Measurements from ENCODE around the gene HSD17B4.
"Not testable (repeated sequence)": the region's sequence is repeated elsewhere in the genome, so short reads cannot be mapped to it uniquely, and the experiment has no call there.

Gene HSD17B4

GRCh38 chr5:119452373-119453039, at the start of gene HSD17B4:
Gene HSD17B4, plus strand, starts transcription at chr5:119452497. Its CDS starts 79 bp downstream, at chr5:119452576.
- DNase-seq (ENCODE audit: low read depth, low spot score) = peak; percentile 77

GRCh38 chr5:119402555-119402954, 49.7 kb upstream of the HSD17B4 start:
- DNase-seq (ENCODE audit: low read depth, low spot score) = no peak

- no peak for DNase-seq (ENCODE audit: low read depth, low spot score)
Measured at GRCh38 chr5:119404033-119404432, 48.3 kb upstream of the HSD17B4 start.

GRCh38 chr5:119405419-119405818, 46.9 kb upstream of the HSD17B4 start:
- no peak for DNase-seq (ENCODE audit: low read depth, low spot score)

- no peak for DNase-seq (ENCODE audit: low read depth, low spot score)
Measured at GRCh38 chr5:119406551-119407110, 45.7 kb upstream of the HSD17B4 start.

- DNase-seq (ENCODE audit: low read depth, low spot score) = no peak
Measured at GRCh38 chr5:119409235-119409815, 43.0 kb upstream of the HSD17B4 start.

GRCh38 chr5:119410448-119411159, 41.7 kb upstream of the HSD17B4 start:
- DNase-seq (ENCODE audit: low read depth, low spot score) = no peak

GRCh38 chr5:119411361-119412278, 40.7 kb upstream of the HSD17B4 start:
- DNase-seq (ENCODE audit: low read depth, low spot score) = peak; percentile 74

GRCh38 chr5:119412279-119413227, 39.7 kb upstream of the HSD17B4 start:
- DNase-seq (ENCODE audit: low read depth, low spot score) = no peak

- DNase-seq (ENCODE audit: low read depth, low spot score) = not testable (repeated sequence)
Measured at GRCh38 chr5:119414124-119414734, 38.1 kb upstream of the HSD17B4 start.

- no peak for DNase-seq (ENCODE audit: low read depth, low spot score)
Measured at GRCh38 chr5:119417891-119418605, 34.2 kb upstream of the HSD17B4 start.

GRCh38 chr5:119418606-119419100, 33.6 kb upstream of the HSD17B4 start:
- no peak for DNase-seq (ENCODE audit: low read depth, low spot score)

GRCh38 chr5:119420169-119420568, 32.1 kb upstream of the HSD17B4 start:
- DNase-seq (ENCODE audit: low read depth, low spot score) = no peak

- DNase-seq (ENCODE audit: low read depth, low spot score) = no peak
Measured at GRCh38 chr5:119426057-119426456, 26.2 kb upstream of the HSD17B4 start.

GRCh38 chr5:119427060-119427459, 25.2 kb upstream of the HSD17B4 start:
- no peak for DNase-seq (ENCODE audit: low read depth, low spot score)

GRCh38 chr5:119427596-119427995, 24.7 kb upstream of the HSD17B4 start:
- DNase-seq (ENCODE audit: low read depth, low spot score) = not testable (repeated sequence)

- DNase-seq (ENCODE audit: low read depth, low spot score) = not testable (repeated sequence)
Measured at GRCh38 chr5:119428166-119428565, 24.1 kb upstream of the HSD17B4 start.

GRCh38 chr5:119428574-119428973, 23.7 kb upstream of the HSD17B4 start:
- DNase-seq (ENCODE audit: low read depth, low spot score) = not testable (repeated sequence)

GRCh38 chr5:119432674-119433237, 19.5 kb upstream of the HSD17B4 start:
- DNase-seq (ENCODE audit: low read depth, low spot score) = not testable (repeated sequence)

Measured in smooth muscle cell of the brain vasculature (primary cell).